ENCODE results near the gene LMBRD1. TPM values are rescaled to one million over a fixed set of nuclear protein-coding genes. Genes with fewer than 3 reads are reported as not detected.

The LMBRD1 gene
- total and polyA plus RNA-seq, 2 of the 4 experiments (the other 2 are of a cell fraction), result 3.9 to 8.7 TPM

DNA sequence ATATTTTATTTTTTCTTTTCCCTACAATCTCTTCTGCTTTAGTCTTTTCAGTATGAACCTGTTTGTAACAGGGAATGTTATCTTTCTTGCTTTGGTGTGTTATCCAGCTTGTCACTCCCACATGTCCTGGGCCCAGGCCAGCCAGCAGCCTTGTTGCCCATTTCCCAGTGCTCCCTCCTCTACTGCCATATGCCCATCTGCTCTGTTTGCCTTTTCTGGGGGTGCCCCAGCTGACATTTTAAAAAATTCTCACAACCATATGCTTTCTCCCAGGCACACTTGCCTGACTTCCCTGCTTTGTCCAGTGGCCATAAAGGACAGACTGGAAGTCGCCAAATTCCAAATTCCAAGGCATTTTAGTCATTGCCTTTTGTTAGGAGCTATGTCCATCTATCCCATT, 23.6 kb upstream of the LMBRD1 start:
- H4K20me1 ChIP-seq (ENCODE audit: insufficient read depth, low read length), result no peaks in the 10 kb centered on the region
- no peak overlapping the region for H2AFZ ChIP-seq (replicated peaks; ENCODE audit: low read length, poor library complexity)
- H2BK120ac ChIP-seq (ENCODE audit: low read depth, low read length), result no peak overlapping the region
- no peak for TF ChIP-seq CEBPB (IDR thresholded peaks at IDR 0.05; ENCODE audit: low read depth, low read length)
- TF ChIP-seq MAZ (IDR thresholded peaks at IDR 0.05; ENCODE audit: borderline replicate concordance, low read depth, low read length), result no peak
- TF ChIP-seq SMC3 (IDR thresholded peaks at IDR 0.05; ENCODE audit: low read depth, low read length), result no peak
- TF ChIP-seq MAFK (IDR thresholded peaks at IDR 0.05; ENCODE audit: low read depth, low read length), result no peak
- no peak for TF ChIP-seq BHLHE40 (IDR thresholded peaks at IDR 0.05; ENCODE audit: low read depth, low read length)
- TF ChIP-seq RFX5 (IDR thresholded peaks at IDR 0.05; ENCODE audit: low read depth, low read length), result no peak
- no peak for TF ChIP-seq NFE2L2 (IDR thresholded peaks at IDR 0.05; ENCODE audit: low read depth, low read length)
- H3K4me2 ChIP-seq (ENCODE audit: low read depth, low read length), result no peak overlapping the region
- H3K9me3 ChIP-seq (ENCODE audit: control insufficient read depth, insufficient read depth, low read length), result no peaks in the 10 kb centered on the region
- intact Hi-C loops (cut with micrococcal nuclease) (no loop called here), dilution Hi-C loops (cut with HindIII; ENCODE audit: low sequenced_read_pairs, unreplicated experiment) (no loop called here), in situ Hi-C loops (cut with MboI; ENCODE audit: low sequenced_read_pairs) (no loop called here)
- no peaks in the 10 kb centered on the region for H3K36me3 ChIP-seq (ENCODE audit: control insufficient read depth, insufficient read depth, low read length)
- ChIA-PET POLR2A (ENCODE audit: unreplicated experiment) (no interaction called here), CTCF (no interaction called here)
- no peak overlapping the region for H4K8ac ChIP-seq (ENCODE audit: low read depth in 2 of 2, low read length in 2 of 2)
- ATAC-seq (ENCODE audit: low read depth) (no peak), DNase-seq (no peak)
- no peak overlapping the region for H4K5ac ChIP-seq (ENCODE audit: low read depth, low read length)
- no peak overlapping the region for H3K4ac ChIP-seq (ENCODE audit: low read depth, low read length)
- no peak overlapping the region for H2BK5ac ChIP-seq (ENCODE audit: low read depth, low read length, poor library complexity, severe bottlenecking)
- no peak overlapping the region for H3K4me3 ChIP-seq (ENCODE audit: insufficient read depth, low read depth, low read length)
- H3K23ac ChIP-seq (ENCODE audit: low read depth, low read length), result no peak overlapping the region
- H3K9me1 ChIP-seq (ENCODE audit: insufficient read depth, low read length), result no peaks in the 10 kb centered on the region
- no peak overlapping the region for H2BK15ac ChIP-seq (ENCODE audit: low read depth, low read length)
- WGBS, 2 experiments (ENCODE audit: extremely low coverage in 2 of 2, insufficient read length in 1 of 2), result no CpG with 5 or more reads among the region's 1 CpG
- no peak overlapping the region for H3K18ac ChIP-seq (ENCODE audit: low read depth, low read length)
- H2BK20ac ChIP-seq (ENCODE audit: low read depth, low read length), result no peak overlapping the region
- no peak overlapping the region for H3K9ac ChIP-seq (ENCODE audit: low read depth, low read length)
- H3K27me3 ChIP-seq (ENCODE audit: control insufficient read depth, insufficient read depth, low read length), result no peaks in the 10 kb centered on the region
- H3K56ac ChIP-seq (ENCODE audit: extremely low read depth, insufficient read depth, low read length), result no peak overlapping the region
- H3K14ac ChIP-seq (replicated peaks; ENCODE audit: low read depth, low read length), result no peak overlapping the region
- H2AK5ac ChIP-seq (ENCODE audit: low read depth, low read length), result no peak overlapping the region
- no peaks in the 10 kb centered on the region for H3K4me1 ChIP-seq (ENCODE audit: control insufficient read depth, insufficient read depth, low read length)
- H2AK9ac ChIP-seq (replicated peaks; ENCODE audit: low read depth, low read length, poor library complexity), result no peak overlapping the region
- BruUV-seq (replicated peaks), result no TSS peak
- no peak overlapping the region for H3K27ac ChIP-seq (ENCODE audit: insufficient read depth, low read length)
- no peaks in the 10 kb centered on the region for H3K79me1 ChIP-seq (ENCODE audit: low read depth in 1 of 2, low read length in 2 of 2)
- H4K91ac ChIP-seq (ENCODE audit: insufficient read depth, low read depth, low read length), result no peak overlapping the region
